Activated CD4-positive, alpha-beta memory T cell treated with anti-CD3 and anti-CD28 coated beads, Interleukin-2, amount 10 ng/mL, durations not matched to agents 7 days and 5 days (primary cell): Measurements from ENCODE around the gene SF3B3. TPM values are rescaled to one million over a fixed set of nuclear protein-coding genes. Genes with fewer than 3 reads are reported as not detected.

Source experiments
- CTCF ChIA-PET: fragments of 350-600 bp; sonication (Branson Sonifier 250); formaldehyde crosslinking; loops from one replicate; lab custom pipeline; 2021; ENCODE audit warnings: antibody characterized with exemption, inconsistent platforms; lab: Charles Lee
- POLR2A ChIA-PET: fragments of 350-600 bp; sonication (Branson Sonifier 250); formaldehyde crosslinking; loops from one replicate; lab custom pipeline; 2021; ENCODE audit warnings: antibody characterized with exemption; lab: Charles Lee
- DNase-seq: peaks from one replicate; pipeline ENCODE4 v3.0.0-alpha.2; 2020
- H3K27ac Mint-ChIP-seq: one replicate; pipeline ENCODE4 v1.8.0; 2021; ENCODE audit warnings: mild to moderate bottlenecking, mixed read lengths
- H3K27me3 Mint-ChIP-seq: one replicate; pipeline ENCODE4 v1.8.0; 2021; ENCODE audit warnings: mixed read lengths
- H3K36me3 Mint-ChIP-seq: one replicate; pipeline ENCODE4 v1.8.0; 2021; ENCODE audit warnings: low read depth, mixed read lengths
- H3K4me1 Mint-ChIP-seq: one replicate; pipeline ENCODE4 v1.8.0; 2021; ENCODE audit warnings: mixed read lengths
- H3K4me3 Mint-ChIP-seq: one replicate; pipeline ENCODE4 v1.8.0; 2021; ENCODE audit warnings: mild to moderate bottlenecking, mixed read lengths
- H3K9me3 Mint-ChIP-seq: one replicate; pipeline ENCODE4 v1.8.0; 2021; ENCODE audit warnings: mixed read lengths
- total RNA-seq, 2 experiments: library from RNA; stranded (reverse); gene quantifications; one replicate each; pipeline ENCODE4 v1.2.3, GENCODE V29; 2021

Gene SF3B3
- total RNA-seq, 2 experiments from 2014 or later = 329 to 332 TPM

- Mint-ChIP-seq H3K27me3 (no peaks in the 10 kb centered on the region), H3K4me3 (no peak overlapping the region), H3K36me3 (peaks cover 79% of the 10 kb centered on the region), H3K4me1 (peaks cover 28% of the 10 kb centered on the region), H3K27ac (peak overlapping the region; percentile 64), H3K9me3 (no peaks in the 10 kb centered on the region)
- POLR2A ChIA-PET = no interaction called here
- DNase-seq = no peak
- CTCF ChIA-PET = no interaction called here
Measured at GRCh38 chr16:70571623-70572022, 48.0 kb downstream of the SF3B3 start.

GRCh38 chr16:70572050-70572925, 48.7 kb downstream of the SF3B3 start:
- H3K27me3 Mint-ChIP-seq = no peaks in the 10 kb centered on the region
- peaks cover 26% of the 10 kb centered on the region for H3K4me1 Mint-ChIP-seq
- DNase-seq = no peak
- H3K9me3 Mint-ChIP-seq = no peaks in the 10 kb centered on the region
- H3K27ac Mint-ChIP-seq = peak overlapping the region; percentile 64
- no peak overlapping the region for H3K4me3 Mint-ChIP-seq
- CTCF ChIA-PET = interaction anchor here (1.2 to 1.6 kb wide), 3 partner anchors 11 to 199 kb away, joined by 3 to 5 read pairs (median 3); no protein-coding TSS in a partner anchor
- POLR2A ChIA-PET = interaction anchor here (0.9 to 2.7 kb wide), 3 partner anchors 8 to 20 kb away, joined by 3 to 7 read pairs (median 3); no protein-coding TSS in a partner anchor
- H3K36me3 Mint-ChIP-seq = peaks cover 72% of the 10 kb centered on the region

GRCh38 chr16:70572926-70573270, 49.3 kb downstream of the SF3B3 start:
- CTCF ChIA-PET = interaction anchor here (1.2 to 1.6 kb wide), 3 partner anchors 10 to 198 kb away, joined by 3 to 5 read pairs (median 3); no protein-coding TSS in a partner anchor
- Mint-ChIP-seq H3K4me1 (peaks cover 26% of the 10 kb centered on the region), H3K4me3 (no peak overlapping the region), H3K27ac (peak overlapping the region; percentile 64), H3K9me3 (no peaks in the 10 kb centered on the region), H3K27me3 (no peaks in the 10 kb centered on the region), H3K36me3 (peaks cover 67% of the 10 kb centered on the region)
- POLR2A ChIA-PET = interaction anchor here (0.9 to 2.7 kb wide), 3 partner anchors 9 to 20 kb away, joined by 3 to 7 read pairs (median 3); no protein-coding TSS in a partner anchor
- no peak for DNase-seq

- no peak overlapping the region for H3K27ac Mint-ChIP-seq
- ChIA-PET CTCF (interaction anchor here (1.0 to 1.6 kb wide), 5 partner anchors 9 to 198 kb away, joined by 3 to 7 read pairs (median 3); no protein-coding TSS in a partner anchor), POLR2A (interaction anchor here (0.9 to 2.7 kb wide), 2 partner anchors 10 to 15 kb away, joined by 3 to 7 read pairs; no protein-coding TSS in a partner anchor)
- H3K9me3 Mint-ChIP-seq = no peaks in the 10 kb centered on the region
- no peaks in the 10 kb centered on the region for H3K27me3 Mint-ChIP-seq
- peaks cover 26% of the 10 kb centered on the region for H3K4me1 Mint-ChIP-seq
- DNase-seq = no peak
- H3K4me3 Mint-ChIP-seq = no peak overlapping the region
- peaks cover 60% of the 10 kb centered on the region for H3K36me3 Mint-ChIP-seq
Measured at GRCh38 chr16:70573451-70574121, 50.0 kb downstream of the SF3B3 start.

- DNase-seq = no peak
- H3K9me3 Mint-ChIP-seq = no peaks in the 10 kb centered on the region
- no peak overlapping the region for H3K27ac Mint-ChIP-seq
- H3K4me3 Mint-ChIP-seq = no peak overlapping the region
- POLR2A ChIA-PET = interaction anchor here (0.9 to 2.7 kb wide), 2 partner anchors 11 to 92 kb away, joined by 3 to 7 read pairs; no protein-coding TSS in a partner anchor
- peaks cover 26% of the 10 kb centered on the region for H3K4me1 Mint-ChIP-seq
- no peaks in the 10 kb centered on the region for H3K27me3 Mint-ChIP-seq
- H3K36me3 Mint-ChIP-seq = peaks cover 50% of the 10 kb centered on the region
- CTCF ChIA-PET = interaction anchor here (0.5 to 1.2 kb wide), 4 partner anchors 44 to 152 kb away, joined by 3 to 7 read pairs (median 4); no protein-coding TSS in a partner anchor
Measured at GRCh38 chr16:70574595-70575271, 51.1 kb downstream of the SF3B3 start.

GRCh38 chr16:70575376-70575775, 51.8 kb downstream of the SF3B3 start:
- H3K27ac Mint-ChIP-seq = peak overlapping the region; percentile 40
- H3K4me3 Mint-ChIP-seq = no peak overlapping the region
- no peaks in the 10 kb centered on the region for H3K27me3 Mint-ChIP-seq
- DNase-seq = no peak
- H3K4me1 Mint-ChIP-seq = peaks cover 26% of the 10 kb centered on the region
- no peaks in the 10 kb centered on the region for H3K9me3 Mint-ChIP-seq
- peaks cover 45% of the 10 kb centered on the region for H3K36me3 Mint-ChIP-seq
- ChIA-PET CTCF (interaction anchor here (0.6 kb wide), 1 partner anchor 152 kb away, joined by 3 read pairs; no protein-coding TSS in a partner anchor), POLR2A (interaction anchor here (0.9 kb wide), 1 partner anchor 93 kb away, joined by 3 read pairs; no protein-coding TSS in a partner anchor)

- CTCF ChIA-PET = no interaction called here
- Mint-ChIP-seq H3K9me3 (no peaks in the 10 kb centered on the region), H3K27me3 (no peaks in the 10 kb centered on the region), H3K4me1 (peaks cover 19% of the 10 kb centered on the region), H3K4me3 (no peak overlapping the region), H3K27ac (peak overlapping the region; percentile 7), H3K36me3 (peaks cover 33% of the 10 kb centered on the region)
- no peak for DNase-seq
- POLR2A ChIA-PET = interaction anchor here (0.6 to 1.3 kb wide), 2 partner anchors 41 to 80 kb away, joined by 3 to 4 read pairs; no protein-coding TSS in a partner anchor
Measured at GRCh38 chr16:70576431-70577255, 53.0 kb downstream of the SF3B3 start.

- POLR2A ChIA-PET = interaction anchor here (0.6 kb wide), 1 partner anchor 42 kb away, joined by 3 read pairs; no protein-coding TSS in a partner anchor
- CTCF ChIA-PET = no interaction called here
- Mint-ChIP-seq H3K36me3 (peaks cover 26% of the 10 kb centered on the region), H3K4me3 (no peak overlapping the region), H3K27ac (no peak overlapping the region), H3K4me1 (peaks cover 13% of the 10 kb centered on the region), H3K9me3 (no peaks in the 10 kb centered on the region), H3K27me3 (no peaks in the 10 kb centered on the region)
- DNase-seq = no peak
Measured at GRCh38 chr16:70577256-70577698, 53.7 kb downstream of the SF3B3 start.

GRCh38 chr16:70578035-70578434, 54.4 kb downstream of the SF3B3 start:
- Mint-ChIP-seq H3K9me3 (no peaks in the 10 kb centered on the region), H3K27ac (no peak overlapping the region), H3K27me3 (no peaks in the 10 kb centered on the region), H3K36me3 (peaks cover 19% of the 10 kb centered on the region), H3K4me1 (peaks cover 7% of the 10 kb centered on the region), H3K4me3 (no peak overlapping the region)
- no peak for DNase-seq
- ChIA-PET POLR2A (interaction anchor here (0.7 to 1.6 kb wide), 2 partner anchors 10 to 14 kb away, joined by 4 to 8 read pairs; no protein-coding TSS in a partner anchor), CTCF (interaction anchor here (1.6 kb wide), 1 partner anchor 193 kb away, joined by 4 read pairs; no protein-coding TSS in a partner anchor)

- H3K27ac Mint-ChIP-seq = no peak overlapping the region
Measured at GRCh38 chr16:70579248-70579647, 55.6 kb downstream of the SF3B3 start.

More at GRCh38 chr16:70579248-70579647, 55.6 kb downstream of the SF3B3 start:
- Mint-ChIP-seq H3K36me3 (peaks cover 10% of the 10 kb centered on the region), H3K9me3 (no peaks in the 10 kb centered on the region), H3K27me3 (no peaks in the 10 kb centered on the region), H3K4me3 (no peak overlapping the region), H3K4me1 (peaks cover 7% of the 10 kb centered on the region)
- DNase-seq = no peak
- POLR2A ChIA-PET = interaction anchor here (1.6 kb wide), 1 partner anchor 12 kb away, joined by 8 read pairs; no protein-coding TSS in a partner anchor
- CTCF ChIA-PET = interaction anchor here (1.6 kb wide), 1 partner anchor 192 kb away, joined by 4 read pairs; no protein-coding TSS in a partner anchor
